Suprapubic skin (tissue), 4 donors: ENCODE measurements around the gene ADARB1.

Experiments used
- CTCF ChIP-seq, 2 donors: fragments of 200-600 bp in 1 of 2; fragments of 450-650 bp in 1 of 2; sonication (generic) in 1 of 2; IDR thresholded peaks; one replicate each; pipeline ENCODE4 v1.5.1; 2016 to 2019; ENCODE audit warnings: antibody characterized with exemption in 2 of 2, mild to moderate bottlenecking in 1 of 2, moderate library complexity in 1 of 2
- EP300 ChIP-seq: sonication (generic); formaldehyde crosslinking; IDR thresholded peaks from one replicate; pipeline ENCODE4 v1.6.1; 2017; ENCODE audit warnings: antibody characterized with exemption
- POLR2AphosphoS5 ChIP-seq, 3 donors: sonication (generic); formaldehyde crosslinking; IDR thresholded peaks; one replicate each; pipeline ENCODE4 v1.6.1; 2017; ENCODE audit warnings: antibody characterized with exemption in 3 of 3

GRCh38 chr21:45032332-45032731 lies 42.0 kb upstream of the ADARB1 start:
- TF ChIP-seq CTCF (IDR thresholded peaks at IDR 0.05) (no peak), POLR2AphosphoS5 (IDR thresholded peaks at IDR 0.05) (no peak), EP300 (no peak)
